ENCODE results near the gene SLC24A3.
"Not testable (repeated sequence)": the region's sequence is repeated elsewhere in the genome, so short reads cannot be mapped to it uniquely, and the experiment has no call there.

The SLC24A3 gene

DNA sequence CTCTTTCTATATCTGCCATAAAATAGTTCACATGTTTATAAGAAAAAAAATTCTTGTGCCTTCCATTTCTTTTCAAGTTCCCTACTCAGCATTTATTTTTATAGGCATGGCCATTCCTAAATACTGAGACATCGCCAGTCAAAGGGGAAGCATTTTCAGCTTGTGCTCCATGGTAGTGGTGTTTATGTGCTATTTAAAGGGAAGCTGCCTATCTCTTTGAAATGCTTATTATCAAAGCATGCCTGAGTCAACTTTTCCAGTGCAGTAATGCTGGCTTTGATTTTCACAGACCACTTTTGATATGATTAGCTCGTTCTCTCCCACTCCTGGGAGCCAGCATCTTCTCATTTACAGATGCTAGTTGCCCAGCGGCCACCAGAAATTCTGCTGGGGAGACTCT, 421.5 kb downstream of the SLC24A3 start:
- Histone ChIP-seq H3F3A (ENCODE audit: low read depth) (no peaks in the 10 kb centered on the region), H3K9ac (ENCODE audit: low read depth, low read length, poor library complexity, severe bottlenecking) (no peak overlapping the region), H3K4me2 (ENCODE audit: low read depth, low read length, poor library complexity, severe bottlenecking) (no peak overlapping the region), H4K20me1 (ENCODE audit: insufficient read depth, low read length, poor library complexity, severe bottlenecking) (no peaks in the 10 kb centered on the region), H3K9me2 (replicated peaks; ENCODE audit: low read depth, low read length) (no peaks in the 10 kb centered on the region), H3K36me3 (ENCODE audit: insufficient read depth, low read length) (no peaks in the 10 kb centered on the region), H3K4me1 (ENCODE audit: insufficient read depth, low read length, poor library complexity, severe bottlenecking) (no peaks in the 10 kb centered on the region), H2AFZ (ENCODE audit: low read length) (0 out of 2 replicates have a peak overlapping the region, but pooled peaks have one; percentile 21), H3K9me3 (ENCODE audit: insufficient read depth, low read depth, low read length) (no peaks in the 10 kb centered on the region), H3K79me2 (ENCODE audit: insufficient read depth, low read length) (no peaks in the 10 kb centered on the region), H3K4me3 (ENCODE audit: low read length, poor library complexity, severe bottlenecking) (no peak overlapping the region), H3K27me3 (ENCODE audit: insufficient read depth, low read length, poor library complexity, severe bottlenecking) (no peaks in the 10 kb centered on the region)
- no peak for TF ChIP-seq EZH2phosphoT487 (IDR thresholded peaks at IDR 0.05; ENCODE audit: borderline replicate concordance)
- TF ChIP-seq, protein P1, sequence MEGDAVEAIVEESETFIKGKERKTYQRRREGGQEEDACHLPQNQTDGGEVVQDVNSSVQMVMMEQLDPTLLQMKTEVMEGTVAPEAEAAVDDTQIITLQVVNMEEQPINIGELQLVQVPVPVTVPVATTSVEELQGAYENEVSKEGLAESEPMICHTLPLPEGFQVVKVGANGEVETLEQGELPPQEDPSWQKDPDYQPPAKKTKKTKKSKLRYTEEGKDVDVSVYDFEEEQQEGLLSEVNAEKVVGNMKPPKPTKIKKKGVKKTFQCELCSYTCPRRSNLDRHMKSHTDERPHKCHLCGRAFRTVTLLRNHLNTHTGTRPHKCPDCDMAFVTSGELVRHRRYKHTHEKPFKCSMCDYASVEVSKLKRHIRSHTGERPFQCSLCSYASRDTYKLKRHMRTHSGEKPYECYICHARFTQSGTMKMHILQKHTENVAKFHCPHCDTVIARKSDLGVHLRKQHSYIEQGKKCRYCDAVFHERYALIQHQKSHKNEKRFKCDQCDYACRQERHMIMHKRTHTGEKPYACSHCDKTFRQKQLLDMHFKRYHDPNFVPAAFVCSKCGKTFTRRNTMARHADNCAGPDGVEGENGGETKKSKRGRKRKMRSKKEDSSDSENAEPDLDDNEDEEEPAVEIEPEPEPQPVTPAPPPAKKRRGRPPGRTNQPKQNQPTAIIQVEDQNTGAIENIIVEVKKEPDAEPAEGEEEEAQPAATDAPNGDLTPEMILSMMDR (conservative IDR thresholded peaks at IDR 0.05; ENCODE audit: low read length): no peak

DNA sequence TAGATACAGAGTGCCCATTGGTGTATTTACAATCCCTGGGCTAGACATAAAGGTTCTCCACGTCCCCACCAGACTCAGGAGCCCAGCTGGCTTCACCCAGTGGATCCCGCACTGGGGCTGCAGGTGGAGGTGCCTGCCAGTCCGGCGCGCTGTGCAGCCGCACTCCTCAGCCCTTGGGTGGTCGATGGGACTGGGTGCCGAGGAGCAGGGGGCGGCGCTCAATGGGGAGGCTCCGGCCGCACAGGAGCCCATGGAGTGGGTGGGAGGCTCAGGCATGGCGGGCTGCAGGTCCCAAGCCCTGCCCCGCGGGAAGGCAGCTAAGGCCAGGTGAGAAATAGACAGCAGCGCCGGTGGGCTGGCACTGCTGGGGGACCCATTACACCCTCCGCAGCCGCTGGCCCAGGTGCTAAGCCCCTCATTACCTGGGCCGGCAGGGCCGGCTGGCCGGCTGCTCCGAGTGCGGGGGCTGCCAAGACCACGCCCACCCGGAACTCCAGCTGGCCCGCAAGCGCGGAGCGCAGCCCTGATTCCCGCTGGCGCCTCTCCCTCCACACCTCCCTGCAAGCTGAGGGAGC, 427.1 kb downstream of the SLC24A3 start:
- not testable (repeated sequence) for H3K79me2 ChIP-seq (ENCODE audit: insufficient read depth, low read length); H3K27me3 ChIP-seq (ENCODE audit: insufficient read depth, low read length, poor library complexity, severe bottlenecking); H3K4me2 ChIP-seq (ENCODE audit: low read depth, low read length, poor library complexity, severe bottlenecking); H3K4me1 ChIP-seq (ENCODE audit: insufficient read depth, low read length, poor library complexity, severe bottlenecking); H3K4me3 ChIP-seq (ENCODE audit: low read length, poor library complexity, severe bottlenecking); H4K20me1 ChIP-seq (ENCODE audit: insufficient read depth, low read length, poor library complexity, severe bottlenecking); H3F3A ChIP-seq (ENCODE audit: low read depth); H2AFZ ChIP-seq (ENCODE audit: low read length); H3K9ac ChIP-seq (ENCODE audit: low read depth, low read length, poor library complexity, severe bottlenecking); H3K36me3 ChIP-seq (ENCODE audit: insufficient read depth, low read length); H3K9me3 ChIP-seq (ENCODE audit: insufficient read depth, low read depth, low read length); H3K9me2 ChIP-seq (replicated peaks; ENCODE audit: low read depth, low read length)

DNA sequence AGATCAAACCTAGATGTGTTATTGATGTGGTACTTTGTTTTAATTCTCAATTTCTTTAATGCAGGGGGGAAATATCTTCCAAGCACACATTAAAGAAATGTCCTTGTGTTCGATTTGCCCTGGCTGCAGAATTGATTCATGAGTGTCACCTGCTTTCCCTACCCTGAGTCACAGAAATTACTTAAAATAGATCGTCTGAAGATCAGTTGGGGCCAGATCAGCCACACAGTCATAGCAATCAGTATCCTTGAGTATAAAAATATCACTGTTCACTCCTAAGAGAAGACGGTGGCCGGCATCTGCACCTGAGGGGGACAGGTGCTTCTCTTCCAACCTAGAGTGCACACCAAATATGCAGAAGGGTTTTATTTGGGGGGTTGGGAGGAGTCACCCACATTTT, 430.4 kb downstream of the SLC24A3 start:
- Histone ChIP-seq H3K9me3 (ENCODE audit: insufficient read depth, low read depth, low read length) (no peaks in the 10 kb centered on the region), H3K4me1 (ENCODE audit: insufficient read depth, low read length, poor library complexity, severe bottlenecking) (no peaks in the 10 kb centered on the region), H3K9me2 (replicated peaks; ENCODE audit: low read depth, low read length) (no peaks in the 10 kb centered on the region), H4K20me1 (ENCODE audit: insufficient read depth, low read length, poor library complexity, severe bottlenecking) (no peaks in the 10 kb centered on the region), H3K4me2 (ENCODE audit: low read depth, low read length, poor library complexity, severe bottlenecking) (no peak overlapping the region), H2AFZ (ENCODE audit: low read length) (no peak overlapping the region), H3K4me3 (ENCODE audit: low read length, poor library complexity, severe bottlenecking) (no peak overlapping the region), H3K36me3 (ENCODE audit: insufficient read depth, low read length) (no peaks in the 10 kb centered on the region), H3F3A (ENCODE audit: low read depth) (no peaks in the 10 kb centered on the region), H3K9ac (ENCODE audit: low read depth, low read length, poor library complexity, severe bottlenecking) (no peak overlapping the region), H3K79me2 (ENCODE audit: insufficient read depth, low read length) (no peaks in the 10 kb centered on the region), H3K27me3 (ENCODE audit: insufficient read depth, low read length, poor library complexity, severe bottlenecking) (no peaks in the 10 kb centered on the region)
- no peak for TF ChIP-seq EZH2phosphoT487 (IDR thresholded peaks at IDR 0.05; ENCODE audit: borderline replicate concordance)
- TF ChIP-seq, protein P1 (conservative IDR thresholded peaks at IDR 0.05; ENCODE audit: low read length): no peak

DNA sequence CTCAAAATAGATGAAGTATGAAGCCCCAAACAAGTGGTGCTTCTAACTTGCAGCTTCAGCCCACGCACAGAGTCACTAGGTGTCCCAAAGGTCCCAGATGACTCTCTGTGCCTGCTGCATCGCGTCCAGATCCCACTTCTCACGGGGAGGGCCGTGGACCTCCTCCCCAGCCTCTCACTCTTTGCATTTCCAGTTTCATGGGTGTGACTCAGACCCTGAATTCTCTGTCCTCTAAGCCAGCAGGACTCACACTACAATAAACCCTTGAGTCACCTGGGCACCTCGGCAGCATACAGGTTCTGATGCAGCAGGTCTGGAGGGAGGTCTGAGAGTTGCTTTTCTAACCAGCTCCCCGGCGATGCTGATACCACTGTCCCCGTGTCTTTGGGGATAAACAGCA, 431.6 kb downstream of the SLC24A3 start:
- no peaks in the 10 kb centered on the region for H3K27me3 ChIP-seq (ENCODE audit: insufficient read depth, low read length, poor library complexity, severe bottlenecking)
- no peaks in the 10 kb centered on the region for H3K9me2 ChIP-seq (replicated peaks; ENCODE audit: low read depth, low read length)
- H3K9ac ChIP-seq (ENCODE audit: low read depth, low read length, poor library complexity, severe bottlenecking): no peak overlapping the region
- no peaks in the 10 kb centered on the region for H3K9me3 ChIP-seq (ENCODE audit: insufficient read depth, low read depth, low read length)
- H4K20me1 ChIP-seq (ENCODE audit: insufficient read depth, low read length, poor library complexity, severe bottlenecking): no peaks in the 10 kb centered on the region
- H3K4me2 ChIP-seq (ENCODE audit: low read depth, low read length, poor library complexity, severe bottlenecking): no peak overlapping the region
- no peak for TF ChIP-seq EZH2phosphoT487 (IDR thresholded peaks at IDR 0.05; ENCODE audit: borderline replicate concordance)
- TF ChIP-seq, protein P1 (conservative IDR thresholded peaks at IDR 0.05; ENCODE audit: low read length): no peak
- no peaks in the 10 kb centered on the region for H3K79me2 ChIP-seq (ENCODE audit: insufficient read depth, low read length)
- no peak overlapping the region for H2AFZ ChIP-seq (ENCODE audit: low read length)
- no peaks in the 10 kb centered on the region for H3K4me1 ChIP-seq (ENCODE audit: insufficient read depth, low read length, poor library complexity, severe bottlenecking)
- H3F3A ChIP-seq (ENCODE audit: low read depth): no peaks in the 10 kb centered on the region
- H3K36me3 ChIP-seq (ENCODE audit: insufficient read depth, low read length): no peaks in the 10 kb centered on the region
- H3K4me3 ChIP-seq (ENCODE audit: low read length, poor library complexity, severe bottlenecking): no peak overlapping the region
